AG04450 (cell line): Measurements from ENCODE around the gene PSKH1. TPM values are rescaled to one million over a fixed set of nuclear protein-coding genes. Genes with fewer than 3 reads are reported as not detected.

Experiments
- CTCF ChIA-PET: fragments of 300-600, 350-600 bp; formaldehyde crosslinking; extraction: SDS; loops from one replicate; lab custom pipeline; 2022; ENCODE audit warnings: antibody characterized with exemption, inconsistent platforms; lab: Charles Lee
- POLR2A ChIA-PET: fragments of 350-600 bp; formaldehyde crosslinking; extraction: SDS; loops from one replicate; lab custom pipeline; 2021; ENCODE audit warnings: antibody characterized with exemption, inconsistent platforms; lab: Yijun Ruan, JAX
- DNase-seq: peaks from one replicate; pipeline ENCODE4 v3.0.0-alpha.2; 2011; ENCODE audit warnings: low read depth, low spot score
- H3K27ac ChIP-seq: one replicate; pipeline ENCODE4 v1.5.1; 2012; ENCODE audit warnings: low read depth, low read length, control low read depth
- H3K27me3 ChIP-seq: one replicate; pipeline ENCODE4 v1.6.0; 2012; ENCODE audit warnings: low read length; ENCODE audit not compliant: control insufficient read depth, insufficient read depth
- H3K4me3 ChIP-seq: 2 replicates; pipeline ENCODE4 v1.5.1; 2011; ENCODE audit warnings: mild to moderate bottlenecking, low read depth, low read length, control low read depth
- H3K9me3 ChIP-seq: 2 replicates; pipeline ENCODE4 v1.5.1; 2012; ENCODE audit warnings: low read length; ENCODE audit not compliant: control insufficient read depth, insufficient read depth
- polyA plus RNA-seq: library from polyadenylated mRNA; depleted of rRNA; stranded (reverse); fragments of >200 nt; gene quantifications from 2 replicates; pipeline ENCODE4 v1.2.3, GENCODE V29; 2011
- TF ChIP-seq, protein P1 (sequence below): IDR thresholded peaks from 2 replicates; pipeline ENCODE4 v1.5.1; 2011; ENCODE audit warnings: low read depth, low read length, control low read depth, inconsistent platforms

PSKH1 gene
- polyA plus RNA-seq, 1 experiment, result 18.2 TPM

DNA sequence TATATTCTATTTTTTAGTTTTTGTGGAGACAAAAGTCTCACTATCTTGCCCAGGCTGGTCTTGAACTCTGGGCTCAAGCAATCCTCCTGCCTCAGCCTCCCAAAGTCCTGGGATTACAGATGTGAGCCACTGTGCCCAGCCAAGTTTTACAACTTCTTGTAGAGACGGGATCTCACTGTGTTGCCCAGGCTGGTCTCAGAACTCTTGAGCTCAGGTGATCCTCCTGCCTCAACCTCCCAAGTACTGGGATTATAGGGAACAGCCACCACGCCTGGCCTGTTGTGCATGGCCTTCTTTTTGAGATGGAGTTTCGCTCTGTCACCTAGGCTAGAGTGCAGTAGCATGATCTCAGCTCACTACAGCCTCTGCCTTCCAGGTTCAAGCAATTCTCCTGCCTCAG, 39.4 kb upstream of the PSKH1 start:
- POLR2A ChIA-PET, result no interaction called here
- Histone ChIP-seq H3K4me3 (no peak overlapping the region), H3K27ac (no peak overlapping the region), H3K9me3 (no peaks in the 10 kb centered on the region), H3K27me3 (no peaks in the 10 kb centered on the region)
- TF ChIP-seq, protein P1, sequence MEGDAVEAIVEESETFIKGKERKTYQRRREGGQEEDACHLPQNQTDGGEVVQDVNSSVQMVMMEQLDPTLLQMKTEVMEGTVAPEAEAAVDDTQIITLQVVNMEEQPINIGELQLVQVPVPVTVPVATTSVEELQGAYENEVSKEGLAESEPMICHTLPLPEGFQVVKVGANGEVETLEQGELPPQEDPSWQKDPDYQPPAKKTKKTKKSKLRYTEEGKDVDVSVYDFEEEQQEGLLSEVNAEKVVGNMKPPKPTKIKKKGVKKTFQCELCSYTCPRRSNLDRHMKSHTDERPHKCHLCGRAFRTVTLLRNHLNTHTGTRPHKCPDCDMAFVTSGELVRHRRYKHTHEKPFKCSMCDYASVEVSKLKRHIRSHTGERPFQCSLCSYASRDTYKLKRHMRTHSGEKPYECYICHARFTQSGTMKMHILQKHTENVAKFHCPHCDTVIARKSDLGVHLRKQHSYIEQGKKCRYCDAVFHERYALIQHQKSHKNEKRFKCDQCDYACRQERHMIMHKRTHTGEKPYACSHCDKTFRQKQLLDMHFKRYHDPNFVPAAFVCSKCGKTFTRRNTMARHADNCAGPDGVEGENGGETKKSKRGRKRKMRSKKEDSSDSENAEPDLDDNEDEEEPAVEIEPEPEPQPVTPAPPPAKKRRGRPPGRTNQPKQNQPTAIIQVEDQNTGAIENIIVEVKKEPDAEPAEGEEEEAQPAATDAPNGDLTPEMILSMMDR, result no peak
- CTCF ChIA-PET, result no interaction called here
- no peak for DNase-seq

DNA sequence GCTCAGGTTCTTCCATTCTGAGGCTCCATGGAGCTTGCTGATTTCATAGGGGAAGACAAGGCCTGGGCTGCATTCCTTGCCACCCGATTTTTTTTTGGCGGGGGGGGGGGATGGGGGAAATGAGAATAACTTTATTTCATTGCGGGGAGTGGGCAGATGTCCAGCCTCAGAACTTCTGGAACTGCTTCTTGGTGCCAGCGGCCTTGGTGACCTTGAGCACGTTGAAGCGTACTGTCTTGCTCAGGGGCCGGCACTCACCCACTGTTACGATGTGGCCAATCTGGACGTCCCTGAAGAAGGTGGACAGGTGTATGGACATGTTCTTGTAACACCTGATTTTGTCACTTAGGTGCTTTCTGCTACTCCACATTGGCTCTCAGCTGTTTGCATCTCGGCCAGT, 37.3 kb upstream of the PSKH1 start:
- Histone ChIP-seq H3K27ac (no peak overlapping the region), H3K4me3 (no peak overlapping the region), H3K9me3 (no peaks in the 10 kb centered on the region), H3K27me3 (no peaks in the 10 kb centered on the region)
- no peak for DNase-seq
- TF ChIP-seq, protein P1, result no peak
- ChIA-PET POLR2A (no interaction called here), CTCF (no interaction called here)

DNA sequence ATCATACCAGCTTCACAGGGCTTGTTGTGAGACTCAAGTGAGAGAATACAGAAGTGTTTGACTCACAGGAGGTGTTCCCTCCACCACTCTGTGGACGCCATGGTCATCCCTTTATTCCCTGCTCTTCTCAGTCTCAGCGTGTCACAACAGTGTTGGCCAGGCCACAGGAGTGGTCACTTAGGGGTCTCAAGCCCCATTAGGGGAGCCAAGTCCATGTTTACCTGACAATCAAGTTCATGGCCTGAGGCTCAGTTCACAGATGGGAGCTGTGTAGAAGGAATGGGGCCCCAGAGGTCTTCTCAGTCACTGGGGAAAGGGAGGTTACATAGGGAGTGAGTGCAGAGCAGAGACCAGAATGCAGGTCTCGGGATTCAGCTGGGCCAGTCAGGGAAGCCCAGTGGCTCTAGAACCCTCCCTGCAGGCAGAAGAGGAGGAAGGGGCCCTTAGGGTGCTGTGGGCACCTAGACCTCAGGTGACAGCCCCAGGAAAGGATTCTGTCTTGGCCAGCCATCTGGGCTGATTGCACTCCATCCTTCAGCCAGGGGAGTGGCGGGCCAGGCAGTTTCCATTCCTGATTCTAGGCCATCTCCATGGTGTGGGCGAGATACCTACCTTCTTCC, 36.0 kb upstream of the PSKH1 start:
- Histone ChIP-seq H3K27ac (peak overlapping the region; percentile 3), H3K9me3 (no peaks in the 10 kb centered on the region), H3K4me3 (no peak overlapping the region), H3K27me3 (no peaks in the 10 kb centered on the region)
- TF ChIP-seq, protein P1, result no peak
- DNase-seq, result no peak
- ChIA-PET POLR2A (interaction anchor here (0.6 kb wide), 1 partner anchor 35 kb away, joined by 3 read pairs; no protein-coding TSS in a partner anchor), CTCF (interaction anchor here (1.0 to 1.8 kb wide), 2 partner anchors 27 to 40 kb away, joined by 3 to 5 read pairs; no protein-coding TSS in a partner anchor)

DNA sequence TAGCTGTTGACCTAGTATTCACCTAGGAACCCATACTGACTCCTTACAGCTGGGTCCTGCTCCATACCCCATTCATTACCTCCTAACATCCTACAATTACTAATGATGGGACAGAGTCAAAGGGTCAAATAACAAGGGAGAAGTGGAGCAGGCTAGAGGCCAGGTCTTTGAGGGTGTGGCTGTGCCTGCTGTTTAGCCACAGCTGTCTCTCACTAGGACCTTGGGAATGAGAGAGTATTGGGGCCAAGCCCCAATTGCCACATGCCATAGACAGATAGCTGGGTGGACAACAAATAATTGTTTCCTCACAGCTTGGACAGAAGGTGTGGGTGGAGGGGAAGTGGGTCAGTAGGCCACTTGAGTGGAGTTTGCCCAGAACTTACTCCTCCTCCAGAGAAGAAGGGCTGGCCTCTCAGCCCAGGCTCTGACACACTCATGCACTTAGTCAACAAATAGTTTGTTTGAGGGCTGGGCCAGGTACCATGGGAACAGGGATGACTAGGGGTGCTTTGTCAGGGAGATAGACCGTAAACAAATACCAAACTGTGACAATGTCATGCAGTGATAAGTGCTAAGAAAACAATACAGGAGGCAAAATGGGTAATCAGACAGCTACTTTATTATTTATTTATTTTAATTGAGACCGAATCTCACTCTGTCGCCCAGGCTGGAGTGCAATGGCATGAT, 35.4 kb upstream of the PSKH1 start:
- CTCF ChIA-PET, result interaction anchor here (1.0 to 1.8 kb wide), 2 partner anchors 26 to 41 kb away, joined by 3 to 5 read pairs; no protein-coding TSS in a partner anchor
- no peak overlapping the region for H3K4me3 ChIP-seq
- H3K27me3 ChIP-seq, result no peaks in the 10 kb centered on the region
- POLR2A ChIA-PET, result interaction anchor here (0.5 to 0.6 kb wide), 2 partner anchors 34 to 236 kb away, joined by 3 to 4 read pairs; no protein-coding TSS in a partner anchor
- no peaks in the 10 kb centered on the region for H3K9me3 ChIP-seq
- peak overlapping the region; percentile 73 for H3K27ac ChIP-seq
- TF ChIP-seq, protein P1, result no peak
- DNase-seq, result peak; percentile 48

DNA sequence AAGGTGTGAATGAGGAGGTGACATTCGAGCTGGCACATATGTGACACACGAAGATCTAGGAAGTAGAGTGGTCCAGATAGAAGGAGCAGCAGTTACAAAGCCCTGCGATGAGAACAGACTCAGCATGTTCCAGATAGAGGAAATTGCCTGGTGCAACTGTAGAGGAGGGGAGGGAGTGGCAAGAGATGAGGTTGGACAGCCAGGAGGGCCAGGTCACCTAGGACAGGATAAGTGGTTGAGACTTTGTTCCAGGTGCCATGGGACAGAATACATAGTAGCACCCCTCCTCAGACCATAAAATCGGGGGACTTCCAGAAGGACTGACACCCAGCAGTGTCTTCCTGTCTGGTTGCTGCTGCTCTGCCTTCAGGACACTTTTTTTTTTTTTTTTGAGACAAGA, 34.6 kb upstream of the PSKH1 start:
- H3K27ac ChIP-seq, result peak overlapping the region; percentile 73
- H3K27me3 ChIP-seq, result no peaks in the 10 kb centered on the region
- no peak overlapping the region for H3K4me3 ChIP-seq
- ChIA-PET POLR2A (no interaction called here), CTCF (interaction anchor here (0.5 to 0.6 kb wide), 2 partner anchors 70 to 388 kb away, joined by 3 to 5 read pairs; no protein-coding TSS in a partner anchor)
- no peak for DNase-seq
- no peaks in the 10 kb centered on the region for H3K9me3 ChIP-seq
- TF ChIP-seq, protein P1, result no peak
